ENCODE measurements around the gene SERPINA9.

The SERPINA9 gene

DNA sequence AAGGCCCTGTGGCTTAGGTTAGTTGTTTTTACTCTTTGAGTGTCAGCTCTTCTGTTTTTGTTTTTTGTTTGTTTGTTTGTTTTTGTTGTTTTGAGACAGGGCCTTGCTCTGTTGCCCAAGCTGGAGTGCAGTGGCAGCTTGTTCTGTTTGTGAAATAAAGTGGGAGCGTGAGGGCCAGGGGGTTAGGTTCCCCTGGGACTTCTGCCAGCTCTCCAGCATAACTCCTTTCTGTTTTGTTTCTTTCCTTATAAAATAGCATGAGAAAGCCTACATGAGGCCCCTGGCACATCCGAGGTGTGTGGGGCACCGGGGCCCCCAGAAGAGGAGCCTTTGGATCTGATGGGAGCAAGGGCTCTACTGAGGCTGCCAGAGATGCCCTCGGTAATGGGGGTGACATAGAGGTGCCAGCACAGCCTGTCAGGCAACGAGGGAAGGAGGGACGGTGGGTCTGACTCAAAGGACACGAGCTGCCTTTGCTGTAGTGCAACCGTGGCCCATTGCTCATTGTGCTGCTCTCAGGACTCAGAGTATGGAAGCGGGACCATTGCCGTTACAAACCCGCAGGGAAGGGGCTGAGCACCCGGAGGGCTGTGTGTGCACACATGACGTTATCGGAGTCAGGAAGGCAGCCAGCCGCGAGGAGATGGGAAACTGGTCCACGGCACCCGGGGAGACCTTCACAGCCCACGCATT, 14.3 kb downstream of the SERPINA9 start:
- DNase-seq = no peak

DNA sequence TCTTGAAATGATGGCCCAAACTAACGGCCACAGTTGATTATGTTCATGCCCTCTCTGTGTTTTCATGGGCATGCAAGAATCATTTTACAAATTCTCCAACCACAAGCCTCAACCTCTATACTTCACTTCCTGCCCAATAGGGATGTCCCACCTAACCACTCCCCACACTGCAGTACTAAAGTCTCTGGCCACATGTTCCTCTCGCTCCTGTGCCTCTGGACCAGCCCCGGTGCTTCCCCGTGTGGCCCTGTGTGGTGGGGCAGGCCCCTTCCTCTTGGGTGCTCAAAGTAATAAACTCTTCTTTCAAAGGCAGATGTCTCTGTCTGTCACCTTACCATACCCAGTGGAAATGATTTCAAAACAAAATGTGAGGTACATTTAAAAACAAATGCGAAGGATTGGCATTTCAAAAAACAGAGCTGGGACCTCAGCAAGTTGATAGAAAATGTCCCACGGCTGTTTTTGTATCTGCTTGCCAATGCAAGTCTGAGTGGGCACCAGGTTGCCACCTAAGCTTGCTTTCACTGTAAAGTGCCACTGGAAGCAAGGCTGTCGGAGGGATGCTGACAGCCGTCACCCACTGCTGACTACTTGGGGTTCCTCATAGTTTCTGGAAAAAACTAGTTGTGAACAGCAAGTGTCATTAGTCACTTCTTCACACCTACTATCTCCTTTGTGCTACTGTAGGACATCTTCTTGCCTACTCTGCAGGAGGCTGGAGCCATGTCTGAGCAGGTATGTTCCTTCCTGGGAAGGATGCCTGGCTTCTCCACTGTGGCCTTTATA, 15.2 kb downstream of the SERPINA9 start:
- DNase-seq = no peak

DNA sequence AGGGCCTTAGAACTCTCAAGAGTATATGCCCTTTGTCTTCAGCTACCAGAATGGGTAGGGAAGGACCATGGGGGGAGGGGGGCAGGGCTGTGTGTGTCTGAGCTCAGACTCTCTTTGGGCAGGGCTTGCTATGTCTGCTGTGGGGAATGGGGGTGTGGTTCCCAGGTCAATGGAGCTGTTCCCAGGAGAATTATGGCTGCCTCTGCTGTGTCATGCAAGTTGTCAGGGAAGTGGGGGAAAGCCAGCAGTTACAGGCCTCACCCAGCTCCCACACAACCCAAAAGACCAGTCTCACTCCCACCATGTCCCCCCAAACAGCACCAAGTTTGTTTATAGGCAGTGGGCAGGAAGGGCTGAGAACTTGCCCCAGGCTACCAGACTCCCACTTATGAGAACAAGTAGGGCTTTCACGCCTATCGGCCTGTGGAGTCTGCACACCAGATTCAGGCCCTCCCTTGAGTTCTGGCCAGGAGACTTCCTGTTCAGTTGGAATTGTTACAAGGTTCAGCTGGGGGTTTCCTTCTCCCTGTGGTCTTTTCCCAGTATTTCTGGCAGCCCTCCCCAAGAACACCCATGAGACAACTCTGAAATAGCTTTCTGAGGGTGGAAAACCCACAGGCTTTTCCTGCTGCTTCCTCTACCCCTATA, 17.3 kb downstream of the SERPINA9 start:
- DNase-seq = no peak

DNA sequence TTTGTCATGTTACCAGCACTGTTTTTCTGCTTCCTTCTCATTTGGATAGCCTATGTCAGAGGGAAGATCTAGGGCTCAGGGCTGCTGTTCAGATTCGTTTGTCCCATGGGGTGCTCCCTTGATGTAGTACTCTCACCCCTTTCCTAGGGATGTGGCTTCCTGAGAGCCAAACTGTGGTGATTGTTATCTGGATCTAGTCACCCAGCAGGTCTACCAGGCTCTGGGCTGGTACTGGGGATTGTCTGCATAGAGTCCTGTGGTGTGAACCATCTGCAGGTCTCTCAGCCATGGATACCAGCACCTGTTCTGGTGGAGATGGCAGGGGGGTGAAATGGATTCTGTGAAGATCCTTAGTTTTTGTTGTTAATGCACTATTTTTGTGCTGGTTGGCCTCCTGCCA, 17.9 kb downstream of the SERPINA9 start:
- DNase-seq = no peak

DNA sequence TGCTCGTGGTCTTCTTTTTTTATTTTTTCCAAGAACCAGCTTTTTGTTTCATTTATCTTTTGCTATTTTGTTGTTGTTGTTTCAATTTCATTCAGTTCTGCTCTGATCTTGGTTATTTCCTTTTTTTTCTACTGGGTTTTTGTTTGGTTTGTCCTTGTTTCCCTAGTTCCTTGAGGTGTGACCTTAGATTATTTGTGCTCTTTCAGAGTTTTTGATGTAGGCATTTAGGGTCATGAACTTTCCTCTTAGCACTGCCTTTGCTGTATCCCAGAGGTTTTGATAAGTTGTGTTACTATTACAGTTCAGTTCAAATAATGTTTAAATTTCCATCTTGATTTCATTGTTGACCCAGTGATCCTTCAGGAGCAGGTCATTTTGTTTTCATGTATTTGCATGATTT, 20.1 kb downstream of the SERPINA9 start:
- DNase-seq = no peak

DNA sequence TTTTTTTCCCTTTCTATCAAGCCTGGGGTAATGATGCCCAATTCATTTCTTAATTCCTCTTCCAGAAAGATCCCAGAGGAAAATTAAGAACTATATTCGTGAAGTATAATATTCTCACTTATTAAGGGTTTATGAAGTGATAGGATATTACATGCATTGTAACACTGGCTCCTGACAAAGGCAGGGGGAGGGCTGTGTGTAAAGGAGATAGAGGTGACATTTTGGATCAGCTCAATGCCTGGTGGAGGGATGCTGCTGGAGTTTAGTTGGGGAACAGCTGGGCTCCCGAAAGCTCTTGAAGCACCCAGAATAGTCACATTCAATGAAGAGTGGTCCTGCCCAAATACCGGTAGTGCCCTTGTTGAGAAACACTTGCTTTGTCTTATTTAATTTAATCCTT, 24.2 kb downstream of the SERPINA9 start:
- DNase-seq = no peak

DNA sequence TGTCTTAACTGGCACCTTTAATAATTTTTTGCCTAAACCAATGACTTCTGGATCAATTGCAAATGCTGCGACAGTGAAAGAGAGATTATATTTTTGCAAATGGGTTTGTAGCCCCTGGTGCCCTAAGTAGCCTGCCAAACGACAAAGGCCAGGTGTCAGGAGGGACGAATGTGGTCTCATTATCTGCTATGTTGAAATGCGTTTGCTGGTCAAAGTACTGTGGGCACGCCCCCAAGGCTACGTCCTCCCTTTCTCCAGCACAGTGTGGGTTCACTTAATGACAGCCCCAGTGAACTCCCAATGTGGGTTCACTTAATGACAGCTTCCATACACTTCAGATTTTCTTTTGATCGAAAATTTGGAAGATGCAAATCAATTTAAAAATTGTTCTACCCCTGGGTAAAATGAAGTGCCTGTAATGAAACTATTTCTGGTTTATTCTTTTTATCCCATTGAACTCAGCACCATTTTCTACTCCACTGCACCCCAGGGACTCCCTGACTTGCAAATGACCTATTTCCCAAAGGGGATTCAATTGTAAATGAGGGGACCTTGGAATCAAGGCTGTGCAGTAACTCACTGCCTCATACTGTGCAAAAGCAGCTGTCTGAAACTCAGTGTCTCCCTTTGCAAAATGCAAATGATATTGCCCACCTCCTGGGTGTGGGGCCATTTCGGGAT, 24.8 kb downstream of the SERPINA9 start:
- no peak for DNase-seq

DNA sequence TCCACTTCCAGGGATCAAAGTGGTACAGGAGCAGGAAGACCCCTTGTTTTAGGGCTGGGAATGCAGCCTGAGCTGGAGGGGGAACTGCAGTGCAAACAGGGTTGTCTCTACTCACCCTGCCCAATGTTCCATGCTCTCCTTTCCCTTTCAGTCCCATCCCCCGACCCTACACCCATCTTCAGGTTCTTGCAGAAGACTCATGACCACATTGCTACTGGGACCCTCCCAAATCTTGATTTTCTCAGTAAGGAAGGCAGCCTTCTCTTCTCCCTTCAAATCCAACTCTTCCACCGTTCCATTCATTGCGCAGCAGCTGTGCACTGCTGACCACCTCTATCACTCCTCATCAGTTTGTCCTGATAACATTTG, 25.3 kb downstream of the SERPINA9 start:
- no peak for DNase-seq

DNA sequence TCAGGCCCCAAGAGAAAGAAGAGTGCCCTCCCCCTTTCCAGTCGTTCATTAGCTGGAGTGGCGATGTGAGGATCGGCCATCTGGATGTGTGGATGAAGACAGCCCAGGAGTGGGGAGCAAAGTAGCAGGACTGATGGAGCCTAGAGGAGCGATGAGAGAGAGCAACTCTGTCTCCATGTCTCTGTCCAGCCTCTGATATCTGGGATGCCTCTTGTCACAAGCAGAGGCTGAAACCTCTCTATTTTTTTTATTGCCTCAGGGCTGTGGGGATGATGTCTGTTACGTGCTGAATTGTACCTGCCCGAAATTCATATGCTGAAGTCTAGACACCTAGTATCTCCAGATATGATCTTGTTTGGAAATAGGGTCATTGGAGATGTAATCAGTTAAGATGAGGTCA, 26.1 kb downstream of the SERPINA9 start:
- no peak for DNase-seq

DNA sequence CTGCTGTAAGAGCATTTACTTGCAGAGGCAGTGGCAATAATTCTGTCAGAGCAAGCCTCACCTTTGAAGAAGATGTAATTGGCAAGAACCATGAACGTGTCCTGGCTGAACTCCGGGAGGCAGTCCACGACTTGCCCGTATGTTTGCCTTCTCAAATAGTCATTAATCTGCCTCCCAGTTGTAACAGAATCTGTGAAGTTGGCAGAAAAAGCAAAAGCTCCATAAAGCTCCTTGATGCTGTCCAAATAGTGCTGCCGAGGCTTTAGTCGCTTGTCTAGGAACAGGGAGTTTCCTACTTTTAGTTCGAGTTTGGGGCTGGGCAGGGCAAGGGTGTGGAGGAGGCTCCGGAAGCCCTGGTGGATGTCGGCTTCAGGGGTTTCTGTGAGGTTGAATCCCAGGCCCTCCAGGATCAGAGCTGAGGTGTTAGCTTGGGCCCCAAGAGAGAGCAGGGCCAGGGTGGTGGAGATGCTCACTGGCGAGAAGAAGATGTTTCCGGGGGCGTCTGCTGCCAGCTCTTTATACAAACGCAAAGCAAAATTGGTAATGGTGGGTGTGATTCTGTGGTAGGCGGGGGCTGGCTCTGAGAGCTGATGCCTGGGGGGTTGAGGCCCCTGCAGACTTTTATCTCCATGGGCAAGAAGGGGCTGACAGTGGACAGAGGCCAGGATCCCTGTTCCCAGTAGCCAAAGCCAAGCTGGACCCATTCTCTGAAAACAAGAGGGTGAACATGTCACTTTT, 27.8 kb downstream of the SERPINA9 start:
- DNase-seq = no peak

DNA sequence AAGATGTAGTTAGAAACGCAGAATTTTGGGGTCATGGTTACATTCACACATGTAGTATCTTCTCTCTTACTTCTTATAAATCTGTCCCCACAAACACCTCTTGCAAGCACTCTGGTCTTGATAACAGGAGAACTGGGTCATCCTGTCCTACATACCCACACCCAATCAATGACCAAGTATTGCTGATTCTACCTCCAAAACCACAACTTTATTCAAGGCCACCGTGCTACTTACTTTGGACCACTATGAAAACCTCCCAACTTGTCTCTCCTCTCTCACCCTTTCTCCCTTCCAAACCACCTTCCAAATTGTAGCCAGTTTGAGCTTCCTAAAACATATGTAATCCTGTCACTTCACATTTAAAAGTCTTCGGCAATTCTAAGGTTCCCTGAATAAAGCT, 28.8 kb downstream of the SERPINA9 start:
- no peak for DNase-seq

DNA sequence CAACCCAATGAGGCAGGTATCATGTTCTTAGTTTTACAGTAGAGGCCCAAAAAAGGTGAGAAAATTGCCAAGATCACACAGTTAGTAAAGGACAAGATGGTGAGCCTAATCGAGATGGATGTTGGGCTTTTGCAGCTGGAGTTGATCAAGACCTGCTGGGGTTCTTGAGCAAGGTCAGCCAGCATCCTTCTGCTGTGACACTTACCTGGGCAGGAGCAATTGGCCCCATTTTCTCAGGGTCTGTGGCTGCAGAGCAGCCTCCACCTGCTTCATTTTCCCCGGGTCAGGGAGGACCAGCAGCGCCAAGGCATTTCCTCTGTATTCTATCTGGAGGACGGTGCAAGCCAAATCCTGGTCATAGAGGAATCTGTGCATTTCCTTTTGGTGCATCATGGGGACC, 29.9 kb downstream of the SERPINA9 start:
- DNase-seq = no peak

DNA sequence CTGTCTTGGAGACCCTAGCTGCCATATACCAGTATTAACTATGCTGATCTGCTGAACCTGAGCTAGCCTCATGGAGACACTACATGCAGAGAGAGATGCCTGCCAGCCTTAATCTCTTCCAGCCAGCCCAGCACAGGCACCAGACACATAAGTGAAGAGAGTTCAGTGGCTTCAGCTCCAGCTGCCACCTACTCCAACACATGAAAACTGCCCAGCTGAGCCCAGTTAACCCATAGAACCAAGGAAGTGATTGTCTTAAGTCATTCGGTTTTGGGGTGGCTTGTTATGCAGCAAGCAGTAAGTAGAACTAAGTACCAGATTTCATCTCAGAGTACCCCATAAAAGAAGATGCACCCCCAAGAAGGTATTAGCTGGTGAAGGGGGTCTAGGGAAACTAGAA, 31.0 kb downstream of the SERPINA9 start:
- DNase-seq = no peak

DNA sequence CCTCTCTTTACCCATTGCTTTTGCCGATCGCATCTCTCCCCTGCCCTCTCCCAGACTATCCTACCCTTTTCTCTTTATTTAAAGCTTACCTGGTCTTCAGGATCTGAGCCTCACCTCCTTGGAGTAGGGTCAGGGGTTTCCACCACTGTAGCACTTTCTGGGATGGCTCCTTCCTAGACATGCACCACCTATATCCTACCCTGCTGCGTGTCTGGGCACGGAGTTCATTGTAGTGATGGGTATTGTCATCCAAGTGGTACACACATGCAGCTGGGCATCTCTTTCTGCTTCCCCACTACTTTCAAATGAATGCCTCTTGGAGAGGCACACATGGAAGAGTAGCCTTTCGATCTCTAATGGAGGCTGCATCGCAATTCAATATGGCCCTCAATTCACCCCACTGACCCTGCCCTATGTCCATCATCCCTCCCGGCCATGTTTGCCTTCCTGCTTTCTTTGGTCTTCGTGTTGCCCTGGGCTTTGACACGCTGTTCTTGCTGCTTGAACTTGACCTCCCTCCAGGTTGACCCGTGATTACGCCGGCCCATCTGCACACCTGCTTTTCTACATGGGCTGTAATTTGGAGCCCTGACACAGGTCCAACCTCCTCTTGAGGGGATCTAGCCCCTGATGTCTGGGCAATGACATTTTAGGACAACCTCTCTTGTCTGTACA, 34.3 kb downstream of the SERPINA9 start:
- no peak for DNase-seq

DNA sequence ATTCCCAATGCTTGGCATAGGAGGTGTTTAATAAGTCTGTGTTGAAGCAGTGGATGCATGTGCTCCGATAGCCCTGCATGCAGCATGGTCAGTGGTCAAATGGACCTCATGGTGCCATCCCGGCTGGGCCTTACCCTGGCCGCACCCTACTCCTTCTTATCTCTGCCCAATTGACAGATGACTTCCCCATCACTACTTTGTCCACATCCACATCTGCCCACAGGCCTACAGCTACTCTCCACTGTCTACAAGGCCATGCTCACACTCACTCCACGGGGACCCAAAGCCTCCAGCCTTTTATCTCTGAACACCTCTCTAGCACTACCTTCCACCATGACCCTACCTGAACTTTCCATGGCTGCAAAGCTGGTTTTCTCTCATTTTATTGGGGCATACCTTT, 34.9 kb downstream of the SERPINA9 start:
- no peak for DNase-seq

DNA sequence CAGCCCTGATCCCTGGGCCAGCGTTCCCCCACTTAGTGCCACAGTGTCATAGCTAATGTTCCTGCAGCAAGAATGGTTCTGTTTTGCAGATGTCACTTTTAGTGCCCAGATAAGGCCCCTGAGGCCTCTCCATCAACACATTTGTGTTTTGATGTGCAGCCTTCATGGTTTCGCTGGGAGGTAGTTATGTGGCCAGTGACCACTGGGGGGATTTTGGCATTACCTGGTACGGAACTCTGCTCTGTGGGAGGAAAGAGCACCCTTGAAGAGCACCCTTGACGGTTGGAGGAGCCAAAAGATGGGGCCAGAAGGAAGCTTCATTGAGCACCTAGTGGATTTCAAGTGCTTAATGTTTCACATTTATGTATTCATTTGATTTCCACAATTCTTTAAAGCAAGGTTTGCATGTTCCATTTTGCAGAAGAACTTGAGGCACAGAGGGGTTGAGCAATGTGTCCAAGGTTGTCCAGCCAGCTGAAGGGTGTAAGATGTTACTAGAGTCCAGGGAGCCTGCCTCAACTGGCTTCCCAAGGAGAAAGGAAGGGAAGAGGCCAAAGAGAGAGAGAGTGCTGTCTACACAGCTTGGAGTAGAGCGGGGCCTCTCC, 36.4 kb downstream of the SERPINA9 start:
- no peak for DNase-seq

DNA sequence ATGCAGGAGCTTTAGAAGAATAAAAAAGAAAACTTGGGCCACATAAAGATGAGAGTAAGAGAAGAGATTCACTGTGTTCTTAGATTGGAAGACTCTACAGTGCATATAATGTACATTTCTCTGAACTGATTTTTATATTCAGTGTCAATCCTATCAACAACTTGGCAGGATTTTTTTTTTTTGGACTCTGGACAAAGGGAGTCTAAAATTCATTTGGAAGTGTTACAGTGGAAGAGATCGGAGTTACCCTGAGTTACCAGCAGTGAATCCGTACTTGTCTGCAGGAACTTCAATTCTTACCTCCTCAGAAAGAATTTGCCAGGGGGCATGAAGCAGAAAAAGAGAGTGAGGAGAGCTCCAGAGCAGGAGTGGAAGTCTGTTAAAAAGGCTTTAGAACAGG, 47.4 kb downstream of the SERPINA9 start:
- DNase-seq = no peak

DNA sequence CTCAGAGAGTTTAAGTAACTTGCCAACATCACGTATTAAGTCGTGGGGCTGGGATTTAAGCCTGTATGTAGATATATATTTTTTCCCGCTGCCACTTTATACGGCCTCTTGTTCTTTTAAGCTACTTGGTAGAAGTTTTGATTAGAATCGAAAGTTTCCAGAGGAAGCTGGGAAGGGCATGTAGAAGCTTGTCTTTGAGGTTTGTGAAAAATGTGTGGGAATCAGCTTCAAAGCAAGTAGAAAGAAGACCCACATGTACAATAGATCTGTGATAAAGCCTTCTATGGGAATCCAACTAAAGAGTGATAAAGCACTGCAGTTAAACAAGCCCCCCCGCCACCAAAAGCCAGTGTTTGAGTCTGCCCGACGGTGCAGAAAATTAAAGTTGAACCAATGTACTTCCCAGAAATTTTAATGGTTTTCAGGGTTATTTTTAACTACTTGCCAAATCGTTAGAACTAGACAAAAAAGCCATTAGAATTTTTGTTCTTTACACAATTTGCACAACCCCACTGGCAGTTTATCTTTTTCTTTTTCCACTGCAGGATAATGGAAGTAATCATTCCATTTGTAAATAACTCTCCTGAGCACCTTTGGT, 48.9 kb downstream of the SERPINA9 start:
- no peak for DNase-seq

DNA sequence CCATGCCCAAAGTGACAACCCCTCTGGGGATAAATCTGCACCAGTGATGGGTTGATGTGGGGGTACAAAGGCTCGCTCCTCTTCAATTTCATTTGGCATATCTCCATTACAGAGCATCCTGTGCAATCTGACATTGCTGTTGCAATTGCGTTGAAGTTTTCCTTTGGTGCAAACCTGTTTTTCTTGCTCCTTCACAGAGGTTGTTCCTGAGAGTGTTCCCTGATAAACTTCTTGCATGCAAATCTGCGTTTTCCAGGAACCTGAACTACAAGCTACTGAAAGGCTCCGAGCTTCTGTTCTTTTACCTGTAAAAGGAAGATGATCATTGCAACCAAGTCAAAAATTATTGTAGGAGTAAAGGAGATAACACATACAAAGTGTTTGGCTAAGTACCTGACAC, 49.5 kb downstream of the SERPINA9 start:
- DNase-seq = no peak

DNA sequence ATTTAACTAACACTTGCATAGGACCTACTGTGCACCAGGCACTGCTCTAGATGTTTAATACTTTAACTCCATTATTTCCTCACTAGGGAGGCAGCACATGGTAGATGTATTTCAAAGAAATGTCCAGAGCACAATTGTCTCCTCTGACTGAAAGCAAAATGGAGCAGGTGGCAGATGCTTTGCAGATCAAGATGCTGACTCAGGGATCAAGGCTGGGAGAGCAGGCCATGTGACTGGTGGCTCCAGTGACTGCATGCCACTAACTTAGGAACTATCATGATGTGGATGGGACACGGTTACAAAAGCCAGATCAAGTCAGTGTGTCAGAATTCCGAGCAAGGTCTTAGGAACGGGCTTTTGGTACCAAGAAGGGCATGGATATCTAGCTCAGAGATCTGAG, 51.6 kb downstream of the SERPINA9 start:
- no peak for DNase-seq

DNA sequence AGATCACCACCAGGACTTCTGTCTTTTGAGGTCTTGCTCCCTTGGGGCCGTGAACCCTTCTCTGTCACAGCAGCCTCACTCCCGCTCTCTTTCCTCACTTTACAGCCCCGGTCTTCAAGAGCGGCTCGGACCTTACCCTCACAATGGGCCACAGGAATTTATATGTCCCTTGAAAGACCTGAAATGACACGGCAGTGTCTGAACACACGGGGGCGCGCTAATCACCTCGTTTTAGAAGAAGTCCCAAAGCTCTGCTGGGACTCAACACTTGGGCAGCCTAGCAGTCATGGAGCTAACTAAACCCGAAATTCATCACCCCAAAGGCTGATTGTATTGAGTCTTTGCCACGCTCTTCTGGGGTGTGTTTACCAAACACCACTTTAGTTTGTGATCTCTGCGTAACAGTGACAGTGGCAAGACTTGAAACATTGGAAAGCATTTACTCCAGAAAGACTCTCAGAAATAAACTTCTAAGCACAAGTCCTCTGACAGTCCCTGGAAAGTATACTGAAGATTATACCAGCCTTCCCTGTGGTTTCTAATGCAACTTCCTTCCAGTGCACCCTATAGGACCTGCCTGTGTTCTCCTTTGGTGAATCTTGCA, 52.4 kb downstream of the SERPINA9 start:
- peak; percentile 5 for DNase-seq

All from stimulated activated naive CD4-positive, alpha-beta T cell treated with Interleukin-2 at 50 U/mL for 16 hours (primary cell).